ENCODE measurements around the gene TUSC2. TPM values are rescaled to one million over a fixed set of nuclear protein-coding genes. Genes with fewer than 3 reads are reported as not detected.

The TUSC2 gene
- total and polyA plus RNA-seq, 2 of the 13 experiments (the other 11 are each of a cell fraction or from before 2014, with no cell fraction given): 36.7 to 39.1 TPM

DNA sequence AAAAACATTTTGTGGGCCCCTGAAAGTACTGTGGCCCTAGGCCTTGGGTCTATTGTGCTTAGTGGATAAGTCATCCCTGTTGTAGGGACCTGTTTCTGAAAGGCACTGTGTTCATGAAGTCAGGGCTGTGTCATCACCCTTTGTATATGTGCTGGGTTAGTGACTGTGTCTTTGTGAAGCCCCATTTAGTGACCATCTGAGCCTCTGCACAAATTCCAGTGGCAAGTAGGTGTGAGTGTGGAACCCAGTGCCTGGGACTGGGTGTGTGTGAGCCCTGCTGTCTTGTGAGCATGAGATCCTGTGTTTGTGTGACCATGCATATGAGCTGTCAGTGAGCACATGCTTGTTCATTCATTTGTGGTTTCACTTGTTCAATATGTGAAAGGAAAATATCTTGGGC, 23.4 kb downstream of the TUSC2 start:
- Histone ChIP-seq H3K27me3 (ENCODE audit: control insufficient read depth in 1 of 2, insufficient read depth in 2 of 2, low read length in 2 of 2) (no peaks in the 10 kb centered on the region; a peak in 1 of 5 replicates), H3K79me2 (ENCODE audit: insufficient read depth, low read length) (peaks cover 32% of the 10 kb centered on the region), H3K9me3 (ENCODE audit: low read length) (peaks cover 6% of the 10 kb centered on the region), H3K9ac (ENCODE audit: insufficient read depth, low read depth, low read length) (no peak overlapping the region), H3K4me3 (replicated peaks in 1 of 3; ENCODE audit: insufficient read depth in 1 of 3, low read depth in 2 of 3, low read length in 3 of 3) (no peak overlapping the region), H3K36me3 (replicated peaks in 1 of 2; ENCODE audit: control insufficient read depth in 1 of 2, insufficient read depth in 2 of 2, low read length in 2 of 2) (peaks cover 1 to 3% of the 10 kb centered on the region in 2 experiments; a peak in 2 of 5 replicates), H2AFZ (ENCODE audit: low read length) (no peak overlapping the region), H3K4me1 (ENCODE audit: insufficient read depth, low read length) (peaks cover 52% of the 10 kb centered on the region), H4K20me1 (ENCODE audit: insufficient read depth, low read length) (peaks cover 11% of the 10 kb centered on the region), H3K27ac (ENCODE audit: extremely low read length, insufficient read depth, low read length) (peak overlapping the region; percentile 19), H3K4me2 (ENCODE audit: low read depth, low read length) (no peak overlapping the region)
- in situ Hi-C loops (cut with HindIII; ENCODE audit: extremely low pct_ligation_motif_present, low pct_unique_long_range_greater_than_20kb): no loop called here
- intact Hi-C loops (cut with micrococcal nuclease; ENCODE audit: unreplicated experiment): loop anchor here (5.0 kb wide), 1 partner anchor 42 kb away; no protein-coding TSS in a partner anchor
- ATAC-seq (no peak), DNase-seq (ENCODE audit: low spot score) (no peak), FAIRE-seq (peak; percentile 18)
- POLR2A ChIA-PET: interaction anchor here (2.1 to 7.9 kb wide), 6 partner anchors 12 to 41 kb away, joined by 9 to 222 read pairs (median 34); partner anchors contain the start of genes HYAL2, IFRD2 and TUSC2
- TF ChIP-seq ZNF768 (CRISPR knock-in tag; IDR thresholded peaks at IDR 0.05) (no peak), ZNF275 (CRISPR knock-in tag; IDR thresholded peaks at IDR 0.05; ENCODE audit: borderline replicate concordance) (no peak), ZNF331 (CRISPR knock-in tag; IDR thresholded peaks at IDR 0.05) (no peak), RFXAP (CRISPR knock-in tag; IDR thresholded peaks at IDR 0.05; ENCODE audit: borderline replicate concordance) (no peak), ZNF354B (CRISPR knock-in tag; IDR thresholded peaks at IDR 0.05) (no peak), KIAA2018 (CRISPR knock-in tag; IDR thresholded peaks at IDR 0.05; ENCODE audit: borderline replicate concordance) (no peak), SPEN (CRISPR knock-in tag; IDR thresholded peaks at IDR 0.05; ENCODE audit: low read depth) (no peak), RXRA (CRISPR knock-in tag; IDR thresholded peaks at IDR 0.05) (no peak)
- TF ChIP-seq, protein P1, sequence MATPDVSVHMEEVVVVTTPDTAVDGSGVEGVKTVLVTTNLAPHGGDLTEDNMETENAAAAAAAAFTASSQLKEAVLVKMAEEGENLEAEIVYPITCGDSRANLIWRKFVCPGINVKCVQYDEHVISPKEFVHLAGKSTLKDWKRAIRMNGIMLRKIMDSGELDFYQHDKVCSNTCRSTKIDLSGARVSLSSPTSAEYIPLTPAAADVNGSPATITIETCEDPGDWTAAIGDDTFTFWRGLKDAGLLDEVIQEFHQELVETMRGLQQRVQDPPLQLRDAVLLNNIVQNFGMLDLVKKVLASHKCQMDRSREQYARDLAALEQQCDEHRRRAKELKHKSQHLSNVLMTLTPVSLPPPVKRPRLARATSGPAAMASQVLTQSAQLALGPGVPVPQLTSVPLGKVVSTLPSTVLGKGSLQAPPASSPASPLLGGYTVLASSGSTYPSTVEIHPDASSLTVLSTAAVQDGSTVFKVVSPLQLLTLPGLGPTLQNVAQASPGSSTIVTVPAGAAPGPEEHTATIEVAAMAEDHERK (CRISPR knock-in tag; IDR thresholded peaks at IDR 0.05; ENCODE audit: low read depth): no peak
- CTCF ChIA-PET (ENCODE audit: low intra/inter-chr PET ratio, low total read pairs): no interaction called here
- BruUV-seq (replicated peaks): no TSS peak

Data from HepG2 (cell line).